ENCODE data around the gene SPIRE1. TPM values are rescaled to one million over a fixed set of nuclear protein-coding genes. Genes with fewer than 3 reads are reported as not detected.

Gene SPIRE1
- polyA plus RNA-seq, 1 donor: 6.7 TPM

DNA sequence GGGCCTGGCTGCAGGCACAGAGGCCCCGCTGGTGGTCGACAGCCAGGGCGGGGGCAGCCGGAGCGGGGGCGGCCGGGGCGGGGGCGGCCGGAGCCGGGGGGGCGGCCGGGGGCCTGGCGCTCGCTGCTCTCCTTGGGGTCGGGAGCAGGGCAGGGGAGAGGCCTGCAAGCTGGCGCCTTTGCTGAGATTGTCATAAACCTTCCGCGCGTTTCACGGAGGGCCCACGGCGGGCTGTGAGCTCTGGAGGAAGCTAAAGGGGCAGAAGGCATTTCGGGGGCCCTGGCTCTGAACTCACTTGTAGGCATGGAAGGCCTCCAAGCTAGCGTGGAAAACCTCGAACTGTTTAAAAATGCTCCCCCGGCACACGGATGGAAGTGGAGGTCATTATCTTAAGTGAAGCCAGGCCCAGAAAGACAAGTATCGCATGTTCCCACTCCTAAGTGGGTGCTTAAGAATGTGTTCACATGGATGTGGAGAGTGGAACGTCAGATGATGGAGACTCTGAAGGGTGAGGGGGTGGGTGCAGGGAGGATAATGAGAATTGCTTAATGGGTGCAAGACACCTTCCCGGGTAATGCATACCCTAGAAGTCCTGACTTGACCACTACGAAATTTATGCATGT, 249.5 kb downstream of the SPIRE1 start:
- no CpG with 5 or more reads among the region's 32 CpGs for WGBS (ENCODE audit: insufficient coverage, low lambda C conversion rate)
- Histone ChIP-seq H3K9me3 (ENCODE audit: control insufficient read depth, low read depth, low read length) (no peaks in the 10 kb centered on the region), H3K4me3 (ENCODE audit: low read length) (peak overlapping the region; percentile 51), H3K27ac (ENCODE audit: low read length) (peak overlapping the region; percentile 52), H3K36me3 (ENCODE audit: control insufficient read depth, insufficient read depth, low read length) (no peaks in the 10 kb centered on the region), H3K27me3 (ENCODE audit: control insufficient read depth, insufficient read depth, low read length) (peaks cover 2% of the 10 kb centered on the region), H3K4me1 (ENCODE audit: control insufficient read depth, insufficient read depth, low read length) (peaks cover 13% of the 10 kb centered on the region)
- peak in 1 of 2 donors; percentile 57 for DNase-seq

DNA sequence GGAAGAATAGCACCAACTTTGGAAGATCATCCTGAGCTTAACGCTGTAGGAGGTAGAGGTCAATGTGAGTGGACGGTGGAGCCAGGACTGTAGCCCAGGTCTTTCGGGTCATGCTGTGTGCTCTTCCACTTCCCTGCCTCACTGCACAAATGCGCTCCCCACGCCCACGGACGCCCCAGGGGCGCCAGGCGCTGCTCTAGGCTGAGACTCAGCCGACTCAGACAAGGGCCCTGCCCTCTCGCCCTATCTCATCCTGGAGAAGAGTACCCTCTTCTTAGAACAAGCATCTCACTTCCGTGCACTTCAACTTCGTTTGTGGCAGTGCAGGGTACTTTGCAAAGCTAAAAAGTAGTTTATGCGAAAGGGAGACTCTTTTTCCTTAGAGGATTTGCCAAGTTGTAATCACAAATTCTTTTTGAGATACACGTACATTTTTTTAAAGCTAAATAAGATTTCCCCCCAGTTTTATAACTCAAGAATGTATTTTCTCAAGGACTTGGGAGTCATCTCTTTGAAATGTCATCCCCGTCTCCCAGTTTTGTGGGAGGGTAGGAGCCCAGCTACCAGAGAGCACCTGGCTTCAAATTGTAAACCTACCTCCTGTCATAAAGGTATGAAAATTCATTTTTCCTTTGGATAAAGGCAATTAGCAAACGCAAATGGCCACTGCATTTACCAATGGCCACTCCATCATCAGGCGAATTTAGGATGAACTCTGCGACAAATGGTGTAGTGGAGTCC, 251.4 kb downstream of the SPIRE1 start:
- Histone ChIP-seq H3K36me3 (ENCODE audit: control insufficient read depth, insufficient read depth, low read length) (no peaks in the 10 kb centered on the region), H3K9me3 (ENCODE audit: control insufficient read depth, low read depth, low read length) (no peaks in the 10 kb centered on the region), H3K27ac (ENCODE audit: low read length) (no peak overlapping the region), H3K27me3 (ENCODE audit: control insufficient read depth, insufficient read depth, low read length) (peaks cover 2% of the 10 kb centered on the region), H3K4me3 (ENCODE audit: low read length) (no peak overlapping the region), H3K4me1 (ENCODE audit: control insufficient read depth, insufficient read depth, low read length) (peaks cover 13% of the 10 kb centered on the region)
- WGBS (ENCODE audit: insufficient coverage, low lambda C conversion rate): 83% methylated on average over 2 of the region's 19 CpGs
- DNase-seq: no peak

DNA sequence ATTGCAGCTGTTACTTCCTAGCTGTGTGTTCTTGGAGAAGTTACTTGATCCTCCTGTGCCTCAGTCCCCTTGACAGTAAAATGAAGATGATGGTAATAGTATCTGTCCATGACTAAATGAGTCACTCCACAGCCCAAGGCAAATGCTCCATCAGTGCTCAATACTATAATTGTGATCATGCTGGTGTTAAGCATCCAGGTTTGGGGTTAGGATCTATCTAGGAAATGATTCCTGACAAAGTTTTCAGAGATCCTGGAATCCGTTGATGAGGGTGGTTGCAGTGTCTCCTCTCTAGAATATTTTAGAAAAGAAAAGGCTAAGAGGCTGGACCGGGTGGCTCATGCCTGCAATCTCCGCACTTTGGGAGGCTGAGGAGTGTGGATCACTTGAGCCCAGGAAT, 252.8 kb downstream of the SPIRE1 start:
- WGBS (ENCODE audit: insufficient coverage, low lambda C conversion rate): 92% methylated on average over 2 of the region's 3 CpGs
- no peaks in the 10 kb centered on the region for H3K9me3 ChIP-seq (ENCODE audit: control insufficient read depth, low read depth, low read length)
- H3K27me3 ChIP-seq (ENCODE audit: control insufficient read depth, insufficient read depth, low read length): peaks cover 2% of the 10 kb centered on the region

DNA sequence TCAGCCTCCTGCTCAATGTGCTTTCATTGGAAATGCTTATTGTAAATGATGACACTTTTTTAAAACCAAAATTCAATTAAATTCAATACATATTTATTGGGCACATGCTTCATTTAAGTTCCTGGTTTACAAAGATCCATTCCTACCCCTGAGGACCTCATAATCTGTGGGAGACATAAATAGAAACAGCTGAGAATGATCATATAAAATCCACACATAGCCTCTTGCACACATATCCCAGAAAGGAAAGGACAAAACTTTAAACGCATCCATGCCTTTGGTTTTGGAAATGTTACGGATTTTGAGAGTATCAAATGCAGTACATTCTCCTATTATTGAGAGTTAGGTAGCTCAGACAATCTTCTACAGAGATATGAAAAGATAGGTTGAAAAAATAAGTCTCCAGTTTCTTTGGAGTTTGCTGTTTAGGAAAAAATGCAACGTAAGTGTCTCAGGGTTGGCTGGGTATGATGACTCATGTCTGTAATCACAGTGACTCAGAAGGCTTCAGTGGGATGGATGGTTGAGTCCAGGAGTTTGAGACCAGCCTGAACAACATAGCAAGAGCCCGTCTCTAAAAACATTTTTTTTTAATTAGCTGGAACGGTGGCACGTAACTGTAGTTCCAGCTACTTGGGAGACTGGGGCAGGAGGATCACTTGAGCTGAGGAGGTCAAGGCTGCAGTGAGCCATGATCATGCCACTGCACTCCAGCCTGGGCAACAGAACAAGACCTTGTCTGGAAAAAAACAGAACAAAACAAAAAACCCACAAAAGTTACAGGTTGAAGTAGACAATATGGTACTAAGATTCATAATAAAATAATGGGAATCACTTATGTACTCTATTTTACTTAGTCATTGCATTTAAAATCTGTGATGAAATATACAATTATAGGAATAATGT, 254.1 kb downstream of the SPIRE1 start:
- peak in 1 of 2 donors; percentile 47 for DNase-seq

More for the DNA sequence above, 252.8 kb downstream of the SPIRE1 start:
- DNase-seq: no peak
- Histone ChIP-seq H3K4me3 (ENCODE audit: low read length) (no peak overlapping the region), H3K27ac (ENCODE audit: low read length) (no peak overlapping the region), H3K36me3 (ENCODE audit: control insufficient read depth, insufficient read depth, low read length) (no peaks in the 10 kb centered on the region), H3K4me1 (ENCODE audit: control insufficient read depth, insufficient read depth, low read length) (peaks cover 13% of the 10 kb centered on the region)

DNA sequence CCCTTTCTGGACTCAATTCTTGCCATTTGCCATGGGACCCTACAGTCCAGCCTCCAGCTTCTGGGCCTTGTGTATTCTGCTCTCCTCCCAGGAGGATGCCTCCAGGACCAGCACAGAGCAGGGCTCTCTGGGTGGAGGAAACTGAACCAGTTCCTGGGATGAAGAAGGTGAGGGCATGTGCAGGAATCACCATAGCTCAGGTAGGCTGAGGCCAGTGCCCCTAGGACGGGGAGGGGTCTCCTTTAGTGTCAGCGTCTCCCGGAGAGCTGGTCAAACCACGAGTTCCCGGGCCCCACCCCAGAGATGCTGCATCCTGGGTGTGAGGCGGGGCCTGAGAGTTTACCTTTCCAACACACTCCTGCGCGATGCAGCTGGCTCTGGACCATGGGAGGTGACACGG, 256.0 kb downstream of the SPIRE1 start:
- Histone ChIP-seq H3K9me3 (ENCODE audit: control insufficient read depth, low read depth, low read length) (no peaks in the 10 kb centered on the region), H3K36me3 (ENCODE audit: control insufficient read depth, insufficient read depth, low read length) (no peaks in the 10 kb centered on the region), H3K27me3 (ENCODE audit: control insufficient read depth, insufficient read depth, low read length) (peaks cover 2% of the 10 kb centered on the region), H3K27ac (ENCODE audit: low read length) (no peak overlapping the region), H3K4me1 (ENCODE audit: control insufficient read depth, insufficient read depth, low read length) (peaks cover 10% of the 10 kb centered on the region), H3K4me3 (ENCODE audit: low read length) (no peak overlapping the region)
- DNase-seq: no peak
- WGBS (ENCODE audit: insufficient coverage, low lambda C conversion rate): no CpG with 5 or more reads among the region's 9 CpGs

More for the DNA sequence above, 254.1 kb downstream of the SPIRE1 start:
- WGBS (ENCODE audit: insufficient coverage, low lambda C conversion rate): no CpG with 5 or more reads among the region's 6 CpGs
- H3K4me1 ChIP-seq (ENCODE audit: control insufficient read depth, insufficient read depth, low read length): peaks cover 13% of the 10 kb centered on the region
- peaks cover 2% of the 10 kb centered on the region for H3K27me3 ChIP-seq (ENCODE audit: control insufficient read depth, insufficient read depth, low read length)
- no peak overlapping the region for H3K4me3 ChIP-seq (ENCODE audit: low read length)
- H3K36me3 ChIP-seq (ENCODE audit: control insufficient read depth, insufficient read depth, low read length): no peaks in the 10 kb centered on the region
- H3K9me3 ChIP-seq (ENCODE audit: control insufficient read depth, low read depth, low read length): no peaks in the 10 kb centered on the region
- no peak overlapping the region for H3K27ac ChIP-seq (ENCODE audit: low read length)

DNA sequence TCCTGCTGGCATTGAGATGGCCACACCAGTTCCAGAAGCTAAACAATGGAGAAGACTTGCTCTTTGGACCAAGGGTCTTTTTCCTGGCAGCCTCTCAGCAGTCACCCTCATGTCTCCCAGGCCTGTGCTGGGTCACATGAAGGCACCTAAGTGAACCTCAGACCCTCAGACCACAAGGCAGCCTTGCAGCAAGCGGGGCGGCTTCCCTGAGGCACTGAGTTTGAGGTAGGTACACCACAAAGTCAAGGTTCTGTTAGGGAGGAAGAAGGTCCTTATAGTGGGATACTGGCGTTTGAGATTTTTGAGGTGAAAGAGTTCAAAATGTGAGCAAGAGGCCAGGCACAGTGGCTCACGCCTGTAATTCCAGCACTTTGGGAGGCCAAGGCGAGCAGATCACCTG, 258.7 kb downstream of the SPIRE1 start:
- no CpG with 5 or more reads among the region's 5 CpGs for WGBS (ENCODE audit: insufficient coverage, low lambda C conversion rate)
- H3K4me1 ChIP-seq (ENCODE audit: control insufficient read depth, insufficient read depth, low read length): peaks cover 5% of the 10 kb centered on the region
- no peaks in the 10 kb centered on the region for H3K27me3 ChIP-seq (ENCODE audit: control insufficient read depth, insufficient read depth, low read length)
- H3K27ac ChIP-seq (ENCODE audit: low read length): no peak overlapping the region
- no peak for DNase-seq
- no peak overlapping the region for H3K4me3 ChIP-seq (ENCODE audit: low read length)
- no peaks in the 10 kb centered on the region for H3K9me3 ChIP-seq (ENCODE audit: control insufficient read depth, low read depth, low read length)
- H3K36me3 ChIP-seq (ENCODE audit: control insufficient read depth, insufficient read depth, low read length): no peaks in the 10 kb centered on the region

DNA sequence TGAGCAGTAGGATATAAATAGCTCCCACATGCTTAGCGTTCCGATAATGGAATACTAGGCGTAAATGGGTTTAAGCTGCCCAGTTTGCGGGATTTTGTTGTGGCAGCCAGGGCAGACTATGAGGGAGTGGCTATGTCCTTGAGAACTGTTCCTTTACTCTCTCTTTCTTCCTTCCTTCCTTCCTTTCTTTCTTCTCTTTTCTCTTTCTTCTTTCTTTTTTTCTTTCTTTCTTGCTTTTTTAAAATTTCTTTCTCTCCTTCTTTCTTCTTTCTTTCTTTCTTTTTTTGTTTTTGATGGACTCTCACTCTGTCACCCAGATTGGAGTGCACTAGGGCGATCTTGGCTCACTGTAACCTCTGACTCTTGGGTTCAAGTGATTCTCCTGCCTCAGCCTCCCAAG, 259.3 kb downstream of the SPIRE1 start:
- H3K27ac ChIP-seq (ENCODE audit: low read length): no peak overlapping the region
- no peak overlapping the region for H3K4me3 ChIP-seq (ENCODE audit: low read length)
- WGBS (ENCODE audit: insufficient coverage, low lambda C conversion rate): 60% methylated on average over 1 of the region's 5 CpGs
- no peaks in the 10 kb centered on the region for H3K36me3 ChIP-seq (ENCODE audit: control insufficient read depth, insufficient read depth, low read length)
- no peaks in the 10 kb centered on the region for H3K27me3 ChIP-seq (ENCODE audit: control insufficient read depth, insufficient read depth, low read length)
- H3K9me3 ChIP-seq (ENCODE audit: control insufficient read depth, low read depth, low read length): no peaks in the 10 kb centered on the region
- DNase-seq: no peak
- peaks cover 9% of the 10 kb centered on the region for H3K4me1 ChIP-seq (ENCODE audit: control insufficient read depth, insufficient read depth, low read length)

DNA sequence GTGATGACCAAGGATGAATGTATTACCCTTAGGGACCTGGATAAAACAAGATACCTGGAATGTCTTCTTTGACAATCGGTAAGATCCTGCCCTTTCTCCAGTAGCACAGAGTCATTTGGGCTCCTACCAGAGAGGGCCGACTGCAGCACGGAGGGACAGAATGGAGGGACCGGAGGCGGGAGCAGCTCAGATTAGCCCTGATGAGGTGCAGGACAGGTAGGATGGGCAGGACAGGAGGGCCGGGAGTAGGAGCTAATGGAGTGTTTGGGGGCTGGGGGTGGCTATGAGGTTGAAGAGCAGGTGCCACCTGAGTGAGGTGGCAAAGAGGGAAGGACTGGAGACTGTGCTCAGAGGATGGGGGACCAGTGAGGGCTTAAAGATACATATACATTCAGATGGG, 260.1 kb downstream of the SPIRE1 start:
- H3K4me1 ChIP-seq (ENCODE audit: control insufficient read depth, insufficient read depth, low read length): peaks cover 9% of the 10 kb centered on the region
- WGBS (ENCODE audit: insufficient coverage, low lambda C conversion rate): no CpG with 5 or more reads among the region's 6 CpGs

DNA sequence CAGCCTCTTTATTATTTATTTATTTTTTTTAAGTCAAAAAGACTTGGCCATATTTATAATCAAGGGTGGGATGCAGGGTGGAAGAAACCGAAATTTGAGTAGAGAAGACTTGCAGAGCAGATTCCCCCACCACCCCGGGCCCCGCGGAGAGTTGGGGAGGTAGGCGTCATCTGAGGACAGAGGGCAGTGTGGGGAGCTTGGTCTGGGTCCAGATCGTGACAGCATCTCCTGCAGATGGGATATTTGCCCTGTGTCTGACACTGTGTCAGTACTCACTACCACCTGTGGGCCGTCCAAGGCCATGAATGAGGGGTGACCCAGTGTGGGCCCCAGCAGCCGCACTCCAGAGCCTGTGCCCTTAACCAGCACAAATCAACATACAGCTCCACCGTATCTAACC, 260.7 kb downstream of the SPIRE1 start:
- Histone ChIP-seq H3K27me3 (ENCODE audit: control insufficient read depth, insufficient read depth, low read length) (no peaks in the 10 kb centered on the region), H3K27ac (ENCODE audit: low read length) (no peak overlapping the region), H3K9me3 (ENCODE audit: control insufficient read depth, low read depth, low read length) (no peaks in the 10 kb centered on the region), H3K36me3 (ENCODE audit: control insufficient read depth, insufficient read depth, low read length) (no peaks in the 10 kb centered on the region), H3K4me1 (ENCODE audit: control insufficient read depth, insufficient read depth, low read length) (peaks cover 9% of the 10 kb centered on the region), H3K4me3 (ENCODE audit: low read length) (no peak overlapping the region)
- WGBS (ENCODE audit: insufficient coverage, low lambda C conversion rate): no CpG with 5 or more reads among the region's 9 CpGs
- no peak for DNase-seq

More for the DNA sequence above, 260.1 kb downstream of the SPIRE1 start:
- DNase-seq: no peak
- H3K27me3 ChIP-seq (ENCODE audit: control insufficient read depth, insufficient read depth, low read length): no peaks in the 10 kb centered on the region
- no peak overlapping the region for H3K4me3 ChIP-seq (ENCODE audit: low read length)
- no peaks in the 10 kb centered on the region for H3K36me3 ChIP-seq (ENCODE audit: control insufficient read depth, insufficient read depth, low read length)
- H3K9me3 ChIP-seq (ENCODE audit: control insufficient read depth, low read depth, low read length): no peaks in the 10 kb centered on the region
- H3K27ac ChIP-seq (ENCODE audit: low read length): no peak overlapping the region
